IPS-18a (cell line): ENCODE data around the gene AMPD2.

Source experiments
- H3K27ac ChIP-seq: one replicate; pipeline ENCODE4 v1.5.1; 2013; ENCODE audit warnings: low read length
- H3K27me3 ChIP-seq: one replicate; pipeline ENCODE4 v1.6.1; 2013; ENCODE audit warnings: mild to moderate bottlenecking, low read length; ENCODE audit not compliant: control insufficient read depth, insufficient read depth
- H3K36me3 ChIP-seq: one replicate; pipeline ENCODE4 v1.6.1; 2013; ENCODE audit warnings: low read depth, low read length; ENCODE audit not compliant: control insufficient read depth
- H3K4me1 ChIP-seq: one replicate; pipeline ENCODE4 v1.6.1; 2013; ENCODE audit warnings: low read depth, low read length; ENCODE audit not compliant: control insufficient read depth
- H3K4me3 ChIP-seq: one replicate; pipeline ENCODE4 v1.5.1; 2013; ENCODE audit warnings: low read length
- H3K9ac ChIP-seq: one replicate; pipeline ENCODE4 v1.6.1; 2013; ENCODE audit warnings: mild to moderate bottlenecking, low read length, moderate library complexity
- H3K9me3 ChIP-seq: one replicate; pipeline ENCODE4 v1.6.1; 2013; ENCODE audit warnings: low read depth, low read length; ENCODE audit not compliant: control insufficient read depth

Gene AMPD2

DNA sequence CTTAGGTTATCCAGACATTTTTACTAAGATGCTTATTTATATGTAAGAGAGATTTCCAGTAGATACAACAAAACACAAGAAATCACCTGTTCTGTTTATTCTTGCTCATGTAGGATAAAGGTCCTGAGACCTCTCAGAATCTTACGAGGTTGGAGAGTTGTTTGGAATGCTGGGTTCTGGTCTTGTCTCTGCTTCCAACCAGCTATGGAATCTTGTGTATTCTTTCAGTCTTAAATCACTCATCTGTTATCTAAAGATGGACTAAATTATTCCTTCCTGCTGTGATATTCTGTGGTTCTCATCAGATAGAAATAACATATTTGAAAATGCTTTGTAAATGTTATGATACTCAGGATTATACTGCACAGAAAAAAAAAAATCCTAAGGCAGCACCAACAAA is 21.5 kb upstream of the AMPD2 start:
- no peaks in the 10 kb centered on the region for H3K4me1 ChIP-seq
- H3K27me3 ChIP-seq, result no peaks in the 10 kb centered on the region
- peaks cover 6% of the 10 kb centered on the region for H3K36me3 ChIP-seq
- no peak overlapping the region for H3K9ac ChIP-seq
- H3K9me3 ChIP-seq, result no peaks in the 10 kb centered on the region
- H3K4me3 ChIP-seq, result no peak overlapping the region
- H3K27ac ChIP-seq, result no peak overlapping the region

DNA sequence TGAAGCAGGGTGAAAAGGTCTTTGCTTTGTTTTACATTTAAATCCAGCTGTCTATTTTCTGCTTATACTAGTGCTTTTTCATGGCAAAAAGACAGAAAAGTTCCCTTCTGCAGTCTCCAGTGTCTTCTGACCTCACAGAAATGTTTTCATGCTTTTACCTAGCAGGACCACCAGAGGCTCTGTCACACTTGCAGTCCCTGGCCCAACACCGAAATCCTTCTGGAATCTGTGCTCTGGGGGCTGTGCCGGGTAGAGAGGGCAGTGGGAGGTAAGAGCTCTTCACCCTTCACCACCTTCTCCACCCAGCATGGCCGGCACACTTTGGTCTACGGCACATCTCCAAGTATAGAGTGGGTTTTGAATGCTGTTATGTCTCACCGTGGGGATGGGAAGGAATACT is 21.0 kb upstream of the AMPD2 start:
- no peaks in the 10 kb centered on the region for H3K4me1 ChIP-seq
- no peak overlapping the region for H3K9ac ChIP-seq
- peaks cover 5% of the 10 kb centered on the region for H3K36me3 ChIP-seq
- H3K4me3 ChIP-seq, result no peak overlapping the region
- H3K27ac ChIP-seq, result no peak overlapping the region
- no peaks in the 10 kb centered on the region for H3K27me3 ChIP-seq
- no peaks in the 10 kb centered on the region for H3K9me3 ChIP-seq

DNA sequence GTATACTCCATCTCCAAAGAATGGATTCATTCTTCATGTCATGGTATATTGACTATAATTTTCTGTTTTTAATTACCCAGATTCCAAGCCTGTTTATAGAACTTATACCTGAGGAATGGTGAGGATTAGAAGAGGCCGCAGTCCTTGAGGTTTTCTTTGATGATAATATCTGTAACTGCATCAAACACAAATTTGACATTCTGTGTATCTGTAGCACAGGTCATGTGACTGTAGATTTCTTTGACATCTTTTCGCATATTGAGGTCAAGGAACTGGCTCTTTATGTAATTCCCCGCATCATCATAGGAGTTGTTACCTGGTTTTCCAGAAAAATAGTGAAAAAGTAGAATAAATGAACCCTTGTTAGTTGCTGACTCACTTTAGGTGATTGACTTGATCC is 16.4 kb upstream of the AMPD2 start:
- Histone ChIP-seq H3K36me3 (no peaks in the 10 kb centered on the region), H3K9ac (no peak overlapping the region), H3K27me3 (no peaks in the 10 kb centered on the region), H3K4me1 (no peaks in the 10 kb centered on the region), H3K9me3 (no peaks in the 10 kb centered on the region), H3K27ac (no peak overlapping the region), H3K4me3 (no peak overlapping the region)

DNA sequence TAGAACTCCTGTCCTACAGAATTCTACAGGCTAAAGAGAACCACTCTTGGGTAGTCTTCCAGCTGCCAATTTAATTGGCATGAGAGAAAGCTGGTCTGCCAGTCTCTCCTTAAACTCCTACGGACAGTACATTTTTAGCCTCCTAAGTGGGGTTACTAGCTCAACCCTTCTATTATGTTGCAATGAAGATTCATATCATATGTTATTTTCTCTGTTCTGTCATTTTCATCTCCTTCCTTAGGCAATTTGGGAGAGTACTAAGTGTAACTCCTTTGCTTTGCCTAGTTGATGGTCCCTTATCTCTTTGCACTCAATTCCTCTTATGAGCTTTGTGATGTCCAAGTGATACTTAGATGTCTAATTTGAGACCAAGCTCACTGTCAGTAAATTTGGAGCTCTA is 14.3 kb upstream of the AMPD2 start:
- no peaks in the 10 kb centered on the region for H3K36me3 ChIP-seq
- H3K4me3 ChIP-seq, result no peak overlapping the region
- H3K9me3 ChIP-seq, result no peaks in the 10 kb centered on the region
- no peaks in the 10 kb centered on the region for H3K27me3 ChIP-seq
- peaks cover 6% of the 10 kb centered on the region for H3K4me1 ChIP-seq
- H3K9ac ChIP-seq, result no peak overlapping the region
- no peak overlapping the region for H3K27ac ChIP-seq

DNA sequence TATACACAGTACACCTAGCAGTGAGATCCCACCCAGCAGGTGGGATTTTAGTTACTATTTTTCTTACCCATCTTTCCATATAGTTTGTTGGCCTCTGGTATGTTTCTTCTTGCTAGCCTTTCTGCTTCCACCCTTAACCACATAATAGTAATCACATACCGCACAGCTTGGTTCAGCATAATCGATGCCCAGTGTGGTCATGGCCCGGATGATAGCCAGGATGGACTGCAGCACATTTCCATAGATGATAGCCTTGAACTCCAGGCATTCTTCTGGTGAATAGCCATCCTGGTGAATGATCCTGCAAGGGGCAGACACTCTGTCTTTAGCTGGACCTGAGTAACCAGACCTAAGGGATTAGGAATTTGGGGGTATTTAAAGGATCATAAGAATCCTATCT is 9.8 kb upstream of the AMPD2 start:
- Histone ChIP-seq H3K27me3 (no peaks in the 10 kb centered on the region), H3K4me3 (no peak overlapping the region), H3K4me1 (peaks cover 6% of the 10 kb centered on the region), H3K36me3 (no peaks in the 10 kb centered on the region), H3K9ac (no peak overlapping the region), H3K9me3 (no peaks in the 10 kb centered on the region), H3K27ac (no peak overlapping the region)

DNA sequence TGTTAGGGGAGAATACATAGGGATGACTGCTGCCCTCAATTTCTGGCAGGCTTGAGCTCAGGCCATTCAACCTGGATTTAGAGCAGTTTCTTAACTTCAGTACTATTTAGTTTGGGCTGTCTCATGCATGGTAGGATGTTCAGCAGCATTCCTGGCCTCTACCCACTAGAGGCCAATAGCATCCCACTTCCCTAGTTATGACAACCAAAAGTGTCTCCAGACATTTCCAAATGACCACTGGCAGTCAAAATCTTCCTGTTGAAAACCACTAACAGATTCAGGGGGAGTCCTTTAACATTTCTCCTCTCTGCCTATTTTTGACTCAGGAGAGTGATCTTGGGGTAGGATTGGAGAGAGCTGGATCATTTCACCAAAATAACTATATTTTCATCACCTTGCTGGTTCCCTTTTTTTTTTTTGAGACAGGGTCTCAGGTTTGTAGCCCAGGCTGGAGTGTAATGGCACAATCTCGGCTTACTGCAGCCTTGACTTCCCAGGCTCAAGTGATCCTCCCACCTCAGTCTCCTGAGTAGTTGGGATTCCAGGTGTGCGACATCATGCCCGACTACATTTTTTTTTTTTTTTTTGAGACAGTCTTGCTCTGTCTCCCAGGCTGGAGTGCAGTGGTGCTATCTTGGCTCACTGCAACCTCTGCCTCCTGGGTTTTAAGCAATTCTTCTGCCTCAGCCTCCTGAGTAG is 8.9 kb upstream of the AMPD2 start:
- H3K4me1 ChIP-seq, result peaks cover 6% of the 10 kb centered on the region
- H3K27me3 ChIP-seq, result no peaks in the 10 kb centered on the region
- H3K27ac ChIP-seq, result no peak overlapping the region
- H3K36me3 ChIP-seq, result no peaks in the 10 kb centered on the region
- H3K9ac ChIP-seq, result no peak overlapping the region
- no peaks in the 10 kb centered on the region for H3K9me3 ChIP-seq
- no peak overlapping the region for H3K4me3 ChIP-seq

DNA sequence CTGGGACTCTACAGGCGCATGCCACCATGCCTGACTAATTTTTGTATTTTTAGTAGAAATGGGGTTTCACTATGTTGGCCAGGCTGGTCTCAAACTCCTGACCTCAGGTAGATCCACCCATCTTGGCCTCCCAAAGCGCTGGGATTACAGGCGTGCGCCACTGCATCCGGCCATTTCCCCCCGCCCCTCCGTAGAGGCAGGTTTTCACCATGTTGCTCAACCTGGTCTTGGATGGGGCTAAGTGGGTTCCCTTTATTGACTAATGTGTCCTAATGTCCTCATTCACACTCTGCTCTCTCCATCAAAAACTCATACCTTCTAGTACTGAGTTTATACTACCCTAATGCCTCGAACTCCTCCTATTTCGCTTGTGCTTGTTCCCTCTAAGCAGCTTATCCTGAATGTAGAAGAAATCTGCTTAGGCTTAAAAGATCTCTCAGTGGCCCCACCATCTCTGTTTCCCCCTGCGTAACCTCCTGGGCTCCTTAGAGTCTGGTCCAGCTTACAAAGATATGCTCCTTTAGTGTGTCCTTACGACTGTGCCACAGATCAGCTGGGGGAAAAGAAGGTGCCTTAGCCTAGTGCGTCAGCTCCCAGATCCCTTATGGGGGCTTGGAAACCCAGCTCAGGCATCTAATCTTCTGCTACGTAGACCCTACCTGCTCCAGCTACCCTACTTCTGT is 8.2 kb upstream of the AMPD2 start:
- Histone ChIP-seq H3K4me1 (peaks cover 6% of the 10 kb centered on the region), H3K9ac (no peak overlapping the region), H3K4me3 (no peak overlapping the region), H3K36me3 (no peaks in the 10 kb centered on the region), H3K27ac (no peak overlapping the region), H3K27me3 (no peaks in the 10 kb centered on the region), H3K9me3 (no peaks in the 10 kb centered on the region)

DNA sequence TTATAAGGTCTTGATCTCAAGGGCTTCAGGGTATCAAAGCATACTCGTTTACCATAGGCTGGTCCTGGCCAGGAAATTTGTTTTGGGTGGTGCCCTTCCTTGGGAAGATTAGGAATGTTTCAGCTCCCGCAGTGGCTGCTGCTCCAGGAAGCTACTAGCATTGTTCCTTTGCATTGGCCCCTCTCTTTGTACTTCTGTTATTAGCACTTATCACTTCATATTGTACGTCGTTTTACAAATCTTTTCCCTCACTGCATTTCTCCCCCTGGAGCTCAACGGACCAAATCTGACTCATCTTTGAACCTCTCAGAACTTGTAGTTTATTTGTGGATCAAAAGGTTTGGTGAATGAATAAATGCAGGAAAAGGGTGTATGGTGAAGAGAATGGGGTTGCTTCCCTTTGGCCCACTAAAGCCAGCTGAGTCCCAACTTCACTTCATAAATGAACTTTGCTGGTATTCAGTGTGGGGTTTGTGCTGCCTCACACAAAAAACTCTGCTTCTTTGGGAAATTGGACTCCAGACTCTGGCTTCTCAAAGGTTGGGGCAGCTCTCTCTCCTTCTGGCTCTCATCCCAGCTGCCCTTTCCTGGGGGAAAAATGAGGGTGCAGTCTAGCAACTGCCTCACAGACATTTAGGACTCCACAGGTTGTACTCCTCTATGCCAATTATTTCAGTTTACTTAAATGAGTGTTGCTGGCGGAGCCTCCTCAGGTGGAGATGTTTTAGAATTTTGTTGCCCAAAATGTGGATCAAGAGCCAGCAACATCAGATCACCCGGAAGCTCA is 6.1 kb upstream of the AMPD2 start:
- no peak overlapping the region for H3K27ac ChIP-seq
- no peaks in the 10 kb centered on the region for H3K9me3 ChIP-seq
- H3K27me3 ChIP-seq, result no peaks in the 10 kb centered on the region
- peaks cover 17% of the 10 kb centered on the region for H3K4me1 ChIP-seq
- no peaks in the 10 kb centered on the region for H3K36me3 ChIP-seq
- H3K9ac ChIP-seq, result no peak overlapping the region
- H3K4me3 ChIP-seq, result no peak overlapping the region

DNA sequence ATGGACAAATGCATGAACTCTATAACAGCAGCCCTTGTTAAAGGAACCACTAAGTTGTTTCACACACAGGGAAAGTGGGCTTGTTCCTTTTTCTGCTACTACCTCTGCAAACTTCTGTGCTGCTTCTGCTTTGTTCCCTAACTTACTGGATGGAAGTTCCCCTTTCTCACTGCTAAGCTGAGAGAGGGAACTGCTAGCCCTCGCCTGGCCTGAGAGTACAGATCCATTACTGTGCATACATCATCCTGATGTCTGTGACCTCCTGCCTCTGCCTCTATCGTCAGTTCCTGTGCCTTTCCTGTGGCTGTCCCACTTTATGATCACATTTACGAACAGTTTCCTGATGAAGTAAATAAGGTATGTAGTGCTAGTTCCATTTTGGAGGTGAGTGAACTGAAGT is 3.8 kb upstream of the AMPD2 start:
- no peaks in the 10 kb centered on the region for H3K36me3 ChIP-seq
- H3K9me3 ChIP-seq, result no peaks in the 10 kb centered on the region
- H3K27ac ChIP-seq, result no peak overlapping the region
- H3K27me3 ChIP-seq, result no peaks in the 10 kb centered on the region
- no peak overlapping the region for H3K9ac ChIP-seq
- H3K4me3 ChIP-seq, result no peak overlapping the region
- H3K4me1 ChIP-seq, result peaks cover 20% of the 10 kb centered on the region

DNA sequence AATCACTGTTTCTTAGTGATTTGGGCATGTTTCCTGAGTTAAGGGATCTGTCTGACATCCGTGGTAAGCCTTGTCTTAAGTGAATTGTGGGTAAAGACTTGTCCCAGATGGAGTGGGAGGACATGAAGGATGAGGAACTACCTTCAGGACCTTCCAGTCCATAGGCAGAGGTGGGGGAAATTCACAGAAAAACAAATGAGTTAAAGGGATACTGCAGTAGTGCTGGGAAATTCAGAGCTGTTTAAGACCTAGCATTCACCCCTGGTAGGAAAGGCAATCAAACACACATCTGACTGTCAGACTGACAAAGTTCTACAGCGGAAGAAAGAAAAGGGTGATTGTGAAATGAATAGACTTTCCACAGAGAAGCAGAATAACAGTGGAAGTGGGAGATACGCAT is 3.2 kb upstream of the AMPD2 start:
- no peaks in the 10 kb centered on the region for H3K36me3 ChIP-seq
- peaks cover 20% of the 10 kb centered on the region for H3K4me1 ChIP-seq
- H3K27ac ChIP-seq, result no peak overlapping the region
- H3K9me3 ChIP-seq, result no peaks in the 10 kb centered on the region
- H3K27me3 ChIP-seq, result no peaks in the 10 kb centered on the region
- no peak overlapping the region for H3K9ac ChIP-seq
- no peak overlapping the region for H3K4me3 ChIP-seq

DNA sequence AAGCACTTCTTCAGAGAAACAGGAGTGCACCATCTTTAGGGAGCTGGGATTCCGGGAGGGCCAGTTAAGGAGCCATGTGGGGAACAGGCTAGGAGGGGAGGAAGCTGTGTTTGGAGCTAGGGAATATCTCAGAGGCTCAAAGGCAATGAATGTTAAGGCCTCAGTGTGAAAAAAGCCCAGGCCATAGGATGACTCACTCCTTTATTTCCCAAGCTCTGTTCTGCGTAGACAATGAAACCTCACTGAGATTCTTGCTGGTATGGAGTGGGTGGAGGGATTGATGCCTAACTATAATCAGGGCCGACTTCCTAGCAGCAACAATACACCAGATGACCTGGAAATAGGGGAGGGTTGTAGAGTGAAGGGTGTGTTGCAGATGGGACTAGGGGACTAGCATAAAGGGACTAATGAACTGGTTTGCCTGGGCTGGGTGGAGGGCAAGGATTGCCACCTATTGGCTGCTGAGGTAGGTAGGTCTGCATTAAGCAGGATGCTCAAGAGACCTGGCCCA is 2.3 kb upstream of the AMPD2 start:
- Histone ChIP-seq H3K27me3 (no peaks in the 10 kb centered on the region), H3K9me3 (no peaks in the 10 kb centered on the region), H3K36me3 (no peaks in the 10 kb centered on the region), H3K4me1 (peaks cover 20% of the 10 kb centered on the region), H3K27ac (no peak overlapping the region), H3K4me3 (no peak overlapping the region), H3K9ac (no peak overlapping the region)
